ENCODE results near the gene PIK3C2G. TPM values are rescaled to one million over a fixed set of nuclear protein-coding genes. Genes with fewer than 3 reads are reported as not detected.

PIK3C2G gene
- total RNA-seq, 1 experiment from 2014 or later: not detected

- no peaks in the 10 kb centered on the region for H3K9me3 Mint-ChIP-seq
- Histone ChIP-seq H3K4me1 (ENCODE audit: insufficient read depth, low read length) (0 out of 2 replicates have a peak, but pooled peaks cover 2% of the 10 kb centered on the region), H3K9me3 (ENCODE audit: control insufficient read depth, low read depth, low read length) (no peaks in the 10 kb centered on the region), H3K27ac (ENCODE audit: insufficient read length, low read depth, low read length) (no peak overlapping the region), H4K8ac (replicated peaks; ENCODE audit: insufficient read length, low read depth, low read length) (no peak overlapping the region), H3K18ac (ENCODE audit: insufficient read length, low read depth, low read length) (no peak overlapping the region), H3T11ph (ENCODE audit: low read length) (no peak overlapping the region), H3K79me1 (ENCODE audit: insufficient read depth, low read depth, low read length, poor library complexity, severe bottlenecking) (no peaks in the 10 kb centered on the region), H3K56ac (ENCODE audit: insufficient read length, low read depth, low read length) (no peak overlapping the region), H3K23me2 (ENCODE audit: insufficient read length, low read depth, low read length, poor library complexity, severe bottlenecking) (no peaks in the 10 kb centered on the region), H3K4ac (ENCODE audit: low read depth, low read length) (no peak overlapping the region), H2BK12ac (ENCODE audit: insufficient read length, low read depth, low read length) (no peak overlapping the region), H2AK5ac (ENCODE audit: insufficient read length, low read length) (no peak overlapping the region), H3K23ac (ENCODE audit: insufficient read length, low read depth, low read length) (no peak overlapping the region), H3K27me3 (ENCODE audit: insufficient read depth, low read length) (no peaks in the 10 kb centered on the region), H4K91ac (ENCODE audit: insufficient read length, low read depth, low read length) (no peak overlapping the region), H2BK120ac (ENCODE audit: low read depth, low read length, poor library complexity, severe bottlenecking) (no peak overlapping the region), H2BK5ac (ENCODE audit: insufficient read length, low read length) (no peak overlapping the region), H3K4me2 (ENCODE audit: insufficient read depth, insufficient read length, low read length) (no peak overlapping the region), H3K14ac (ENCODE audit: insufficient read depth, low read length) (no peak overlapping the region), H2BK15ac (ENCODE audit: low read depth, low read length) (no peak overlapping the region), H4K20me1 (ENCODE audit: control insufficient read depth, insufficient read depth, insufficient read length) (no peaks in the 10 kb centered on the region), H2AFZ (ENCODE audit: low read length) (no peak overlapping the region), H3K9ac (ENCODE audit: extremely low read depth, insufficient read length, low read length) (no peak overlapping the region), H3K79me2 (ENCODE audit: insufficient read depth, low read length) (no peaks in the 10 kb centered on the region), H2BK20ac (ENCODE audit: low read depth, low read length, poor library complexity, severe bottlenecking) (no peak overlapping the region), H4K5ac (ENCODE audit: insufficient read length, low read depth, low read length) (no peak overlapping the region)
- TF ChIP-seq CTCF (conservative IDR thresholded peaks at IDR 0.05): no peak
- H3K27ac Mint-ChIP-seq: no peak overlapping the region
- no CpG with 5 or more reads among the region's 3 CpGs for WGBS (ENCODE audit: extremely low coverage, insufficient read length, low lambda C conversion rate)
- H3K27me3 Mint-ChIP-seq (ENCODE audit: low read depth): no peaks in the 10 kb centered on the region
- no peak overlapping the region for H3K4me3 Mint-ChIP-seq
- DNase-seq: no peak
- no peaks in the 10 kb centered on the region for H3K36me3 Mint-ChIP-seq (ENCODE audit: insufficient read depth in 1 of 3, low read depth in 3 of 3)
- H3K4me1 Mint-ChIP-seq: peaks cover 6 to 12% of the 10 kb centered on the region in 2 experiments
These were observed 4.1 kb upstream of the PIK3C2G start for GRCh38 chr12:18257251-18257650.
